ENCODE results near the gene SHB. TPM values are rescaled to one million over a fixed set of nuclear protein-coding genes. Genes with fewer than 3 reads are reported as not detected.
A peak's percentile ranks its signal among the peaks of the same experiment; 100 is the strongest.

The SHB gene
- total RNA-seq, 1 experiment from 2014 or later: 12.2 TPM

- no peak for TF ChIP-seq HMGA2 (CRISPR knock-in tag; IDR thresholded peaks at IDR 0.05)
- no peak for TF ChIP-seq AR (CRISPR knock-in tag; IDR thresholded peaks at IDR 0.05)
These were observed 137.4 kb downstream of the SHB start (continued) for GRCh38 chr9:37931592-37931991.

- ChIA-PET POLR2A (no interaction called here), CTCF (interaction anchor here (0.6 to 1.0 kb wide), 2 partner anchors 12 to 16 kb away, joined by 3 read pairs; no protein-coding TSS in a partner anchor)
- Mint-ChIP-seq H3K27ac (no peak overlapping the region), H3K4me1 (peaks cover 6% of the 10 kb centered on the region), H3K36me3 (no peaks in the 10 kb centered on the region), H3K9me3 (no peaks in the 10 kb centered on the region), H3K4me3 (no peak overlapping the region), H3K27me3 (ENCODE audit: low read depth) (no peaks in the 10 kb centered on the region)
- DNase-seq (ENCODE audit: low spot score): no peak
- no peak for TF ChIP-seq GTF2I (CRISPR knock-in tag; conservative IDR thresholded peaks at IDR 0.05)
- no peak for ATAC-seq
These were observed 139.6 kb downstream of the SHB start for GRCh38 chr9:37929441-37929895.

DNA sequence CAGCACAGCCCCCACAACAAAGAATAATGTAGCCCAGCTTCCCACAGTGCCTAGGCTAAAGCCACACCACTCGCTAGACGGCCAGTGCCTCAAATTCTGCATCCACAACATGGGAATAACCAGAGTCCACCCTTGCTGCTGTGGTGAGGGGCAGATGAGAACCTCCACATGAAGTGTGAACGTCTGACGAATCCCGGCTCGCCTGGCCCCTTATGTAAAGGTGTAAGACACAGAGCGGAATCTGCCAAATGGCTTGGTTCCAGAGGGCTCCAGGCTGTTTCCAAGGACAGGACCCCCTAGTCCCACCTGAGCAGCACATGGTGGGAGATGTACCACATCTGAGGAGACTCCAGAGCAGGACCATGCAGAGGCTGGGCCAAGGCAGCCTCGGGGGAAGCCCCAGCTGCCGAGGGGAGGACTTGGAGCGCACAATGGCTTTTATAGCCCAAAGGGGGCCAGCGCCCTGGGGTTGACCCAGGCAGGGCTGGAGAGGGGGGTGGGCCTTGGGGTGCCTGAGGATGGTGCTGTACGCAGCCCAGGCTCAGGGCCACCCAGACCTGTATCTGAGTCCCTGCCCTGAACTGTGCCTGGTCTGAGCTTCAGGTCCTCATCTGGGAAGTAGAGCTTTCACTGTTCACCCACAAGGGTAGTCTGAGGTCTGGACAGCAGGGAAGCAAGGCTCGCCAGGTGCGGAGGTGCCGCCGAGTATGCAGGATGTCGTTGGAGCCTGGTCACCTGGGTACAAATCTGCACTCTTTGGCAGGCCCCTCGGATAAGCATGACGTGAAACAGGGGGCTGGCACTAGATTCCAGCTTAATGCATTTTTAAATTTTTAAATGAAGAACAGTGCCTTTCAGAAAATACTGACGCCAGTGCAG is 140.2 kb downstream of the SHB start:
- Mint-ChIP-seq H3K9me3 (no peaks in the 10 kb centered on the region), H3K27me3 (ENCODE audit: low read depth) (no peaks in the 10 kb centered on the region), H3K27ac (peak overlapping the region; percentile 41; the same call in 1 of the 2 replicates), H3K4me1 (peaks cover 12% of the 10 kb centered on the region), H3K36me3 (no peaks in the 10 kb centered on the region), H3K4me3 (no peak overlapping the region)
- ChIA-PET CTCF (interaction anchor here (0.6 to 1.3 kb wide), 3 partner anchors 13 to 15 kb away, joined by 3 read pairs; no protein-coding TSS in a partner anchor), POLR2A (no interaction called here)
- no peak for DNase-seq (ENCODE audit: low spot score)
- no peak for ATAC-seq
- TF ChIP-seq ZNF671 (CRISPR knock-in tag; IDR thresholded peaks at IDR 0.05) (no peak), SMAD3 (CRISPR knock-in tag; IDR thresholded peaks at IDR 0.05; ENCODE audit: borderline replicate concordance) (no peak), ATF3 (CRISPR knock-in tag; conservative IDR thresholded peaks at IDR 0.05) (no peak), ZNF423 (CRISPR knock-in tag; IDR thresholded peaks at IDR 0.05) (no peak), ETV6 (CRISPR knock-in tag; IDR thresholded peaks at IDR 0.05) (no peak)
- TF ChIP-seq, protein P1, sequence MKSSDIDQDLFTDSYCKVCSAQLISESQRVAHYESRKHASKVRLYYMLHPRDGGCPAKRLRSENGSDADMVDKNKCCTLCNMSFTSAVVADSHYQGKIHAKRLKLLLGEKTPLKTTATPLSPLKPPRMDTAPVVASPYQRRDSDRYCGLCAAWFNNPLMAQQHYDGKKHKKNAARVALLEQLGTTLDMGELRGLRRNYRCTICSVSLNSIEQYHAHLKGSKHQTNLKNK (CRISPR knock-in tag; IDR thresholded peaks at IDR 0.05): no peak
- TF ChIP-seq, protein P2, sequence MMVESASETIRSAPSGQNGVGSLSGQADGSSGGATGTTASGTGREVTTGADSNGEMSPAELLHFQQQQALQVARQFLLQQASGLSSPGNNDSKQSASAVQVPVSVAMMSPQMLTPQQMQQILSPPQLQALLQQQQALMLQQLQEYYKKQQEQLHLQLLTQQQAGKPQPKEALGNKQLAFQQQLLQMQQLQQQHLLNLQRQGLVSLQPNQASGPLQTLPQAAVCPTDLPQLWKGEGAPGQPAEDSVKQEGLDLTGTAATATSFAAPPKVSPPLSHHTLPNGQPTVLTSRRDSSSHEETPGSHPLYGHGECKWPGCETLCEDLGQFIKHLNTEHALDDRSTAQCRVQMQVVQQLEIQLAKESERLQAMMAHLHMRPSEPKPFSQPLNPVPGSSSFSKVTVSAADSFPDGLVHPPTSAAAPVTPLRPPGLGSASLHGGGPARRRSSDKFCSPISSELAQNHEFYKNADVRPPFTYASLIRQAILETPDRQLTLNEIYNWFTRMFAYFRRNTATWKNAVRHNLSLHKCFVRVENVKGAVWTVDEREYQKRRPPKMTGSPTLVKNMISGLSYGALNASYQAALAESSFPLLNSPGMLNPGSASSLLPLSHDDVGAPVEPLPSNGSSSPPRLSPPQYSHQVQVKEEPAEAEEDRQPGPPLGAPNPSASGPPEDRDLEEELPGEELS (CRISPR knock-in tag; IDR thresholded peaks at IDR 0.05): no peak

GRCh38 chr9:37927601-37928551 is 141.2 kb downstream of the SHB start:
- Mint-ChIP-seq H3K4me1 (peaks cover 20% of the 10 kb centered on the region), H3K4me3 (no peak overlapping the region), H3K27ac (peak overlapping the region; percentile 41; the same call in 1 of the 2 replicates), H3K27me3 (ENCODE audit: low read depth) (no peaks in the 10 kb centered on the region), H3K9me3 (no peaks in the 10 kb centered on the region), H3K36me3 (no peaks in the 10 kb centered on the region)
- POLR2A ChIA-PET: no interaction called here
- CTCF ChIA-PET: interaction anchor here (1.3 kb wide), 1 partner anchor 14 kb away, joined by 3 read pairs; no protein-coding TSS in a partner anchor
- ATAC-seq: peak; percentile 41
- no peak for DNase-seq (ENCODE audit: low spot score)
- no peak for TF ChIP-seq GRHL2 (CRISPR knock-in tag; IDR thresholded peaks at IDR 0.05; ENCODE audit: insufficient replicate concordance, severe bottlenecking)
- TF ChIP-seq ZNF121 (CRISPR knock-in tag; IDR thresholded peaks at IDR 0.05): no peak
- TF ChIP-seq ZNF219 (CRISPR knock-in tag; IDR thresholded peaks at IDR 0.05; ENCODE audit: borderline replicate concordance): no peak
- TF ChIP-seq, protein P3, sequence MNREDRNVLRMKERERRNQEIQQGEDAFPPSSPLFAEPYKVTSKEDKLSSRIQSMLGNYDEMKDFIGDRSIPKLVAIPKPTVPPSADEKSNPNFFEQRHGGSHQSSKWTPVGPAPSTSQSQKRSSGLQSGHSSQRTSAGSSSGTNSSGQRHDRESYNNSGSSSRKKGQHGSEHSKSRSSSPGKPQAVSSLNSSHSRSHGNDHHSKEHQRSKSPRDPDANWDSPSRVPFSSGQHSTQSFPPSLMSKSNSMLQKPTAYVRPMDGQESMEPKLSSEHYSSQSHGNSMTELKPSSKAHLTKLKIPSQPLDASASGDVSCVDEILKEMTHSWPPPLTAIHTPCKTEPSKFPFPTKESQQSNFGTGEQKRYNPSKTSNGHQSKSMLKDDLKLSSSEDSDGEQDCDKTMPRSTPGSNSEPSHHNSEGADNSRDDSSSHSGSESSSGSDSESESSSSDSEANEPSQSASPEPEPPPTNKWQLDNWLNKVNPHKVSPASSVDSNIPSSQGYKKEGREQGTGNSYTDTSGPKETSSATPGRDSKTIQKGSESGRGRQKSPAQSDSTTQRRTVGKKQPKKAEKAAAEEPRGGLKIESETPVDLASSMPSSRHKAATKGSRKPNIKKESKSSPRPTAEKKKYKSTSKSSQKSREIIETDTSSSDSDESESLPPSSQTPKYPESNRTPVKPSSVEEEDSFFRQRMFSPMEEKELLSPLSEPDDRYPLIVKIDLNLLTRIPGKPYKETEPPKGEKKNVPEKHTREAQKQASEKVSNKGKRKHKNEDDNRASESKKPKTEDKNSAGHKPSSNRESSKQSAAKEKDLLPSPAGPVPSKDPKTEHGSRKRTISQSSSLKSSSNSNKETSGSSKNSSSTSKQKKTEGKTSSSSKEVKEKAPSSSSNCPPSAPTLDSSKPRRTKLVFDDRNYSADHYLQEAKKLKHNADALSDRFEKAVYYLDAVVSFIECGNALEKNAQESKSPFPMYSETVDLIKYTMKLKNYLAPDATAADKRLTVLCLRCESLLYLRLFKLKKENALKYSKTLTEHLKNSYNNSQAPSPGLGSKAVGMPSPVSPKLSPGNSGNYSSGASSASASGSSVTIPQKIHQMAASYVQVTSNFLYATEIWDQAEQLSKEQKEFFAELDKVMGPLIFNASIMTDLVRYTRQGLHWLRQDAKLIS (CRISPR knock-in tag; IDR thresholded peaks at IDR 0.05; ENCODE audit: borderline replicate concordance): no peak
- no peak for TF ChIP-seq KAT7 (CRISPR knock-in tag; IDR thresholded peaks at IDR 0.05; ENCODE audit: borderline replicate concordance)
- no peak for TF ChIP-seq ATF1 (CRISPR knock-in tag; IDR thresholded peaks at IDR 0.05)

All from WTC11 (cell line).